Fibroblast of lung (primary cell): ENCODE results near the gene RCAN2.

ENCODE experiments used
- EZH2 ChIP-seq: IDR thresholded peaks from 2 replicates; pipeline ENCODE4 v1.5.1; 2012; ENCODE audit warnings: low read length, control low read depth, mild to moderate bottlenecking; ENCODE audit errors: missing control alignments
- TF ChIP-seq, protein P1 (sequence below), 2 donors: IDR thresholded peaks in 1 of 2; conservative IDR thresholded peaks in 1 of 2; 1 replicate in 1 of 2; 2 replicates in 1 of 2; pipeline ENCODE4 v1.5.1; 2011 to 2012; ENCODE audit warnings: low read length in 2 of 2, control low read depth in 1 of 2, inconsistent platforms in 1 of 2, low read depth in 1 of 2, mild to moderate bottlenecking in 1 of 2

- TF ChIP-seq, protein P1, sequence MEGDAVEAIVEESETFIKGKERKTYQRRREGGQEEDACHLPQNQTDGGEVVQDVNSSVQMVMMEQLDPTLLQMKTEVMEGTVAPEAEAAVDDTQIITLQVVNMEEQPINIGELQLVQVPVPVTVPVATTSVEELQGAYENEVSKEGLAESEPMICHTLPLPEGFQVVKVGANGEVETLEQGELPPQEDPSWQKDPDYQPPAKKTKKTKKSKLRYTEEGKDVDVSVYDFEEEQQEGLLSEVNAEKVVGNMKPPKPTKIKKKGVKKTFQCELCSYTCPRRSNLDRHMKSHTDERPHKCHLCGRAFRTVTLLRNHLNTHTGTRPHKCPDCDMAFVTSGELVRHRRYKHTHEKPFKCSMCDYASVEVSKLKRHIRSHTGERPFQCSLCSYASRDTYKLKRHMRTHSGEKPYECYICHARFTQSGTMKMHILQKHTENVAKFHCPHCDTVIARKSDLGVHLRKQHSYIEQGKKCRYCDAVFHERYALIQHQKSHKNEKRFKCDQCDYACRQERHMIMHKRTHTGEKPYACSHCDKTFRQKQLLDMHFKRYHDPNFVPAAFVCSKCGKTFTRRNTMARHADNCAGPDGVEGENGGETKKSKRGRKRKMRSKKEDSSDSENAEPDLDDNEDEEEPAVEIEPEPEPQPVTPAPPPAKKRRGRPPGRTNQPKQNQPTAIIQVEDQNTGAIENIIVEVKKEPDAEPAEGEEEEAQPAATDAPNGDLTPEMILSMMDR (conservative IDR thresholded peaks at IDR 0.05 in 1 of 2, IDR thresholded peaks at IDR 0.05 in 1 of 2; ENCODE audit: low read depth in 1 of 2, low read length in 2 of 2): no peak
- no peak for TF ChIP-seq EZH2
Measured at GRCh38 chr6:46414398-46414797, 76.9 kb downstream of the RCAN2 start.
